Hair follicular keratinocyte (primary cell): ENCODE data around the gene MYF5. TPM values are rescaled to one million over a fixed set of nuclear protein-coding genes. Genes with fewer than 3 reads are reported as not detected.

Experiments used
- total RNA-seq: library from RNA; depleted of rRNA; stranded (reverse); fragments of >200 nt; gene quantifications from 2 replicates; pipeline ENCODE4 v1.2.3, GENCODE V29; 2015

The MYF5 gene
- total RNA-seq = not detected in 2 replicates

GRCh38 chr12:80716696-80717469 is at the start of gene MYF5:
TSS of gene MYF5 (plus strand) at chr12:80716912. CDS start at chr12:80717064, 152 bp downstream.

GRCh38 chr12:80707126-80707829 is 9.4 kb upstream of the MYF5 start, which contains the start of gene MYF6:
TSS of gene MYF6 (plus strand) at chr12:80707634. CDS start at chr12:80707720, 86 bp downstream.

Other genes starting within 250 kb of the MYF5 start
- gene MYF6, start 9.3 kb upstream of the MYF5 start, total RNA-seq = not detected in 2 replicates
- gene LIN7A, start 221.0 kb downstream of the MYF5 start, total RNA-seq = 0.08 TPM in 1 of 2 replicates, not detected in the other